GM13976 (cell line): ENCODE data around the gene HLA-DQB2.

Experiments
- DNase-seq: peaks from one replicate; pipeline ENCODE4 v3.0.0; 2012; ENCODE audit warnings: low spot score
- in situ Hi-C: fragments of 300-500 bp; cut with MboI; formaldehyde crosslinking; loops from one replicate; pipeline ENCODE4 v1.12.0; 2022; ENCODE audit warnings: low sequenced_read_pairs, mixed read lengths, inconsistent platforms; ENCODE audit not compliant: unreplicated experiment
- TF ChIP-seq, protein P1 (sequence below): IDR thresholded peaks from 2 replicates; pipeline ENCODE4 v1.5.1; 2012; ENCODE audit warnings: borderline replicate concordance, mild to moderate bottlenecking; ENCODE audit not compliant: insufficient read depth; ENCODE audit errors: extremely low read depth, missing control alignments, control extremely low read depth

HLA-DQB2 gene

DNA sequence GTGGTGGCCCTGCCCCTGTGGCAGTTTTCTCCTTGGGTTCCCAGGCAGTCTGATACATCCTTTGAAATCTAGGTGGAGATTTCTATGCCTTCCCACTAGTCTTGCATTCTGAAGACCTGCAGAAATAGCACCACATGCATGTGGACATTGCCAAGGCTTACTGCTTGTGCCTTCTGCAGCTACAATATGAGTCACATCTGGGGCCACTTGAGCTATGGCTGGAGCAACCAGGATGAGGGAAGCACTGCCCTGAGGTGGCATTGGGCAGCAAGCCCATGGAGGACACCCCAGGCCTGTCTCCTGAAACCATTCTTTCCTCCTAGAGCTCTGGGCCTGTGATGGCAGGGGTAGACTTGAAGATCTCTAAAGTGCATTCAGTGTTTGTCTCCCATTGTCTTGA is 15.7 kb upstream of the HLA-DQB2 start:
- TF ChIP-seq, protein P1, sequence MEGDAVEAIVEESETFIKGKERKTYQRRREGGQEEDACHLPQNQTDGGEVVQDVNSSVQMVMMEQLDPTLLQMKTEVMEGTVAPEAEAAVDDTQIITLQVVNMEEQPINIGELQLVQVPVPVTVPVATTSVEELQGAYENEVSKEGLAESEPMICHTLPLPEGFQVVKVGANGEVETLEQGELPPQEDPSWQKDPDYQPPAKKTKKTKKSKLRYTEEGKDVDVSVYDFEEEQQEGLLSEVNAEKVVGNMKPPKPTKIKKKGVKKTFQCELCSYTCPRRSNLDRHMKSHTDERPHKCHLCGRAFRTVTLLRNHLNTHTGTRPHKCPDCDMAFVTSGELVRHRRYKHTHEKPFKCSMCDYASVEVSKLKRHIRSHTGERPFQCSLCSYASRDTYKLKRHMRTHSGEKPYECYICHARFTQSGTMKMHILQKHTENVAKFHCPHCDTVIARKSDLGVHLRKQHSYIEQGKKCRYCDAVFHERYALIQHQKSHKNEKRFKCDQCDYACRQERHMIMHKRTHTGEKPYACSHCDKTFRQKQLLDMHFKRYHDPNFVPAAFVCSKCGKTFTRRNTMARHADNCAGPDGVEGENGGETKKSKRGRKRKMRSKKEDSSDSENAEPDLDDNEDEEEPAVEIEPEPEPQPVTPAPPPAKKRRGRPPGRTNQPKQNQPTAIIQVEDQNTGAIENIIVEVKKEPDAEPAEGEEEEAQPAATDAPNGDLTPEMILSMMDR, result no peak
- DNase-seq, result no peak
- in situ Hi-C loops, result loop anchor here (25.0 kb wide), 1 partner anchor 542 kb away; no protein-coding TSS in a partner anchor

DNA sequence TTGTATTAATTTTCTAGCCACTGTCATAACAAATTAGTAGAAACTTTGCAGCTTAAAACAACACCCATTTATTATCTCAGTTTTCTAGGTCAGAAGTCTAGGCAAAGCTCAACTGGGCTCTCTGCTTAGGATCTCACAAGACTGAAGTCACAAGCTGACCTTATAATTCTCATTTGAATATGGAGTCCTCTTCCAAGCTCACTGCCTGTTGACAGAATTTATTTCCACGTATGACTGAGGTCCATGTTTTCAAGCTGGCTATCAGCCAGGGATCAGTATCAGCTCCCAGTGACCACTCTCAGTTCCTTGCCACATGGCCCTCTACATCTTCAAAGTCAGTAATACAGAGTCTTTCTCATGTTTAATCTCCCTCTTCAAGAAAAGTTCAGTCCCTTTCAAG is 11.7 kb upstream of the HLA-DQB2 start:
- in situ Hi-C loops, result loop anchor here (25.0 kb wide), 1 partner anchor 538 kb away; no protein-coding TSS in a partner anchor
- TF ChIP-seq, protein P1, result no peak
- DNase-seq, result no peak

DNA sequence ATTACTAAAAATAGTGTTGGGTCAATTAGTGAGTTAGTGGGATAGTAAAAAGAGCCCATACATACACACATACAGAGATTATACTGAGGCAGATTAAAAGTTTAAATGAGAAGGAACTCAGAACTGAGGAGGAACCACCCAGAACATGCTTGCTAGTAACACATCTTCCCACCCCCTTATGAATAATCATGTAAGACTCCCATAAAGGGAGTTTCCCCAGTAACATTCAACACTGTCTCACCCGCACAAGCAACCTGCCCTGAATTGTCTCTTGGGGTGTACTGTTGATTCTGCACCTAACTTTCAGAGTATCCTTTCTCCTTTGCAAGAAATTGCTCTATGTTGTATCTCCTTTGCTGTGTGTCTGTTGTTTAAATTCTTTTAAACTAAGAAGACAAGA is 11.1 kb upstream of the HLA-DQB2 start:
- in situ Hi-C loops, result no loop called here
- TF ChIP-seq, protein P1, result no peak

DNA sequence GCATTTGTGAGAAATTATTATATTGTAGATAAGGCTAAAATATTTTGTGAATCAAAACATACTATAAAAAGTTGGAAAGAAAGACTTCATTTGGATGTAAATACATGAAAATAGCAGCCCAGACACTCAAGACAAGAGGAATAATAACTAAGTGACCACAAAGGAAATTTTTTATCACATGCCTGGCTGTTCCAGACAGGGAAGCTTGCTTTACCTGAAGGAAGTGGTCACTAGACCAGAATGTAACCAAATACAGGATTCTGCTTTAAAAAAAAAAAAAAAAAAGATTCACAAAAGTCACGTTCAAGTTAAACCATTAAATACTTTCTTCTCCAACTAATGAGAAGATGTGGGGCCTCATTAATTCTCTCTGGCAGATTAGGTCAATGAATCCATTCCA is 9.3 kb upstream of the HLA-DQB2 start:
- TF ChIP-seq, protein P1, result no peak
- no peak for DNase-seq
- in situ Hi-C loops, result no loop called here

More for the DNA sequence above, 11.1 kb upstream of the HLA-DQB2 start:
- no peak for DNase-seq

DNA sequence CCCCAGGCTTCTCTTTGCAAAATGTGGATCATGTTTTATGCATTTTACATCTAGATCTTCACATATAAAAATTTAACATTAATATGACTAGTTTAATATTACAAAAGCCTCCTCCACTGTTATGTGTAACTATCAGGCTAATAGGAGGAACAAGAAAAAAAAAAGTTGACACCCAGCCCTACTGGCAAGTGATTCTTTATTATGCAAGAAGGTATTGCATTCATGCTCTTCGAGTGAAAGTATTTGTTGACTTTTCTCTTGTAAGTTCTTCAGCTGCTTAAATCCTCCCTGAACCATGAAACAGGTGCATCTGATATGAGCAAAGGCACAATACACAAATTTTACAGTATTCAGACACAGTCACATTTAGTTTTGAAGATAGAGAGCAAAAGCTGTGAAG is 716 bp upstream of the HLA-DQB2 start:
- in situ Hi-C loops, result no loop called here
- TF ChIP-seq, protein P1, result no peak
- no peak for DNase-seq

DNA sequence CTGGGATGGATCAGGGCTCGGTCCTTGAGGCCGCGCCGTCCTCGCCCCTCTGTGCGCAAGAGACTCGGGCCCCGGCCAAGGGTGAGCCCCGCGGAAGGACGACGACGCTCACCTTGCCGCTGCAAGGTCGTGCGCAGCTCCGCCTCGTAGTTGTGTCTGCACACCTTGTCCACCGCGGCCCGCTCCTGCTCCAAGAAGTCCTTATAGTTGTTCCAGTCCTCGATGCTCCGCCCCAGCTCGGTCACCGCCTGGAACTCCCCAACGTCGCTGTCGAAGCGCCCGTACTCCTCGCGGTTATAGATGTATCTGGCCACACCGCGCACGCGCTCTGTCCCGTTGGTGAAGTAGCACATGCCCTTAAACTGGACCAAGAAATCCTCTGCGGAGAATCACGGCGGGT is 1.8 kb downstream of the HLA-DQB2 start:
- in situ Hi-C loops, result no loop called here
- DNase-seq, result no peak

More for the DNA sequence above, 1.8 kb downstream of the HLA-DQB2 start:
- TF ChIP-seq, protein P1, result no peak
